ENCODE measurements around the gene KDF1.
"Not testable (repeated sequence)": the region's sequence is repeated elsewhere in the genome, so short reads cannot be mapped to it uniquely, and the experiment has no call there.

KDF1 gene

GRCh38 chr1:26994020-26994786, 33.9 kb upstream of the KDF1 start:
- DNase-seq = peak; percentile 46

GRCh38 chr1:26993237-26994019, 33.2 kb upstream of the KDF1 start, which contains the start of gene TRNP1:
Gene TRNP1, plus strand, starts transcription at chr1:26993692. Its CDS starts 95 bp downstream, at chr1:26993787.
- peak; percentile 72 for DNase-seq

- no peak for DNase-seq
Observed at GRCh38 chr1:26991310-26992116, 31.2 kb upstream of the KDF1 start.

GRCh38 chr1:26989403-26990109, 29.3 kb upstream of the KDF1 start:
- not testable (repeated sequence) for DNase-seq

- no peak for DNase-seq
Observed at GRCh38 chr1:26986658-26987057, 26.4 kb upstream of the KDF1 start.

- no peak for DNase-seq
Observed at GRCh38 chr1:26984291-26984690, 24.0 kb upstream of the KDF1 start.

- DNase-seq = no peak
Observed at GRCh38 chr1:26983863-26984262, 23.6 kb upstream of the KDF1 start.

GRCh38 chr1:26981146-26981846, 21.0 kb upstream of the KDF1 start:
- DNase-seq = no peak

GRCh38 chr1:26978901-26979300, 18.6 kb upstream of the KDF1 start:
- DNase-seq = no peak

- no peak for DNase-seq
Observed at GRCh38 chr1:26976621-26977510, 16.6 kb upstream of the KDF1 start.

GRCh38 chr1:26972821-26973220, 12.6 kb upstream of the KDF1 start:
- DNase-seq = no peak

GRCh38 chr1:26972390-26972789, 12.1 kb upstream of the KDF1 start:
- DNase-seq = no peak

GRCh38 chr1:26971590-26971989, 11.3 kb upstream of the KDF1 start:
- no peak for DNase-seq

GRCh38 chr1:26970810-26971209, 10.5 kb upstream of the KDF1 start:
- DNase-seq = no peak

GRCh38 chr1:26965628-26966027, 5.4 kb upstream of the KDF1 start:
- DNase-seq = no peak

- DNase-seq = no peak
Observed at GRCh38 chr1:26965213-26965612, 4.9 kb upstream of the KDF1 start.

GRCh38 chr1:26961826-26962225, 1.6 kb upstream of the KDF1 start:
- no peak for DNase-seq

- DNase-seq = no peak
Observed at GRCh38 chr1:26960625-26960966, 328 bp upstream of the KDF1 start.

- DNase-seq = no peak
Observed at GRCh38 chr1:26959270-26959669, 998 bp downstream of the KDF1 start.

- DNase-seq = no peak
Observed at GRCh38 chr1:26957306-26957705, 3.0 kb downstream of the KDF1 start.

GRCh38 chr1:26956321-26956720, 3.9 kb downstream of the KDF1 start:
- DNase-seq = no peak

Measured in NCI-H1105 treated with DMSO at 0.1 percent for 48 hours (cell line).